Measurements from ENCODE around the gene TGFBR3L.
A peak's percentile ranks its signal among the peaks of the same experiment; 100 is the strongest.

The TGFBR3L gene

GRCh38 chr19:7904074-7905020 lies 10.3 kb upstream of the TGFBR3L start:
- H3K4me1 ChIP-seq (ENCODE audit: control insufficient read depth in 2 of 2, insufficient read depth in 2 of 2, low read length in 2 of 2): peaks cover 16 to 19% of the 10 kb centered on the region in 2 donors
- H3K9me3 ChIP-seq (ENCODE audit: control insufficient read depth in 2 of 2, low read length in 2 of 2): no peaks in the 10 kb centered on the region
- H3K4me3 ChIP-seq (ENCODE audit: low read length in 2 of 2): peak overlapping the region; percentile 84 to 92
- peaks cover 0 to 3% of the 10 kb centered on the region in 2 donors for H3K36me3 ChIP-seq (ENCODE audit: control insufficient read depth in 2 of 2, insufficient read depth in 2 of 2, low read length in 2 of 2)
- H3K27ac ChIP-seq (ENCODE audit: low read depth in 2 of 2, low read length in 2 of 2): peak overlapping the region; percentile 84 to 86
- peak overlapping the region; percentile 81 to 96 for H3K9ac ChIP-seq (ENCODE audit: low read depth in 1 of 2, low read length in 2 of 2)
- H3K27me3 ChIP-seq (ENCODE audit: control insufficient read depth in 2 of 2, insufficient read depth in 2 of 2, low read length in 2 of 2): no peaks in the 10 kb centered on the region

DNA sequence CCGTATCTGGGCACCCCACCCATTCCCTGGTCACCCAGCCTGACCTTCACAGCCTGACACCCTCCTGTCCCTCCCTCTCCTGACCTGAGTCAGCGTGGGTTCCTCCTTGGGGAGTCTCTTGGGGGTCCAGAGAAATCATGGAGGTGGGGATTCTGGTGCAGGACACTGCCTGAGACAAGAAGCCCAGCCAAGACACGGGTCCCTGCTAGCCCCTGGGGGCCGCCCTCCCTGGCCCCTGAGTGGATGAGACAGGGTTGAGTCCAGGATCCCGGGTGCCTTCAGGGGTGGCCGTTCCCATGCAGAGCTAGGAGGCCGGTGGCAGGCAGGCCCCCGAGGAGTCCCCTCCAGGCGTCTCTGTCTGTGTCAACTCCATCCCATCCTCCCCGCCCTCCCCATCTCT lies 9.4 kb upstream of the TGFBR3L start:
- H3K4me1 ChIP-seq (ENCODE audit: control insufficient read depth in 2 of 2, insufficient read depth in 2 of 2, low read length in 2 of 2): peaks cover 16 to 19% of the 10 kb centered on the region in 2 donors
- H3K9me3 ChIP-seq (ENCODE audit: control insufficient read depth in 2 of 2, low read length in 2 of 2): no peaks in the 10 kb centered on the region
- H3K9ac ChIP-seq (ENCODE audit: low read depth in 1 of 2, low read length in 2 of 2): no peak overlapping the region
- H3K27me3 ChIP-seq (ENCODE audit: control insufficient read depth in 2 of 2, insufficient read depth in 2 of 2, low read length in 2 of 2): no peaks in the 10 kb centered on the region
- H3K36me3 ChIP-seq (ENCODE audit: control insufficient read depth in 2 of 2, insufficient read depth in 2 of 2, low read length in 2 of 2): peaks cover 3 to 8% of the 10 kb centered on the region in 2 donors
- H3K27ac ChIP-seq (ENCODE audit: low read depth in 2 of 2, low read length in 2 of 2): no peak overlapping the region
- H3K4me3 ChIP-seq (ENCODE audit: low read length in 2 of 2): peak overlapping the region in 1 of 2 donors; percentile 92

GRCh38 chr19:7905859-7906258 lies 8.8 kb upstream of the TGFBR3L start:
- Histone ChIP-seq H3K9ac (ENCODE audit: low read depth in 1 of 2, low read length in 2 of 2) (no peak overlapping the region), H3K27ac (ENCODE audit: low read depth in 2 of 2, low read length in 2 of 2) (no peak overlapping the region), H3K4me3 (ENCODE audit: low read length in 2 of 2) (no peak overlapping the region), H3K36me3 (ENCODE audit: control insufficient read depth in 2 of 2, insufficient read depth in 2 of 2, low read length in 2 of 2) (peaks cover 9 to 14% of the 10 kb centered on the region in 2 donors), H3K9me3 (ENCODE audit: control insufficient read depth in 2 of 2, low read length in 2 of 2) (no peaks in the 10 kb centered on the region), H3K27me3 (ENCODE audit: control insufficient read depth in 2 of 2, insufficient read depth in 2 of 2, low read length in 2 of 2) (no peaks in the 10 kb centered on the region), H3K4me1 (ENCODE audit: control insufficient read depth in 2 of 2, insufficient read depth in 2 of 2, low read length in 2 of 2) (peaks cover 16 to 19% of the 10 kb centered on the region in 2 donors)

GRCh38 chr19:7907122-7907521 lies 7.5 kb upstream of the TGFBR3L start:
- Histone ChIP-seq H3K36me3 (ENCODE audit: control insufficient read depth in 2 of 2, insufficient read depth in 2 of 2, low read length in 2 of 2) (peaks cover 19 to 24% of the 10 kb centered on the region in 2 donors), H3K9me3 (ENCODE audit: control insufficient read depth in 2 of 2, low read length in 2 of 2) (no peaks in the 10 kb centered on the region), H3K9ac (ENCODE audit: low read depth in 1 of 2, low read length in 2 of 2) (no peak overlapping the region), H3K4me1 (ENCODE audit: control insufficient read depth in 2 of 2, insufficient read depth in 2 of 2, low read length in 2 of 2) (peaks cover 16 to 19% of the 10 kb centered on the region in 2 donors), H3K27ac (ENCODE audit: low read depth in 2 of 2, low read length in 2 of 2) (no peak overlapping the region), H3K4me3 (ENCODE audit: low read length in 2 of 2) (no peak overlapping the region), H3K27me3 (ENCODE audit: control insufficient read depth in 2 of 2, insufficient read depth in 2 of 2, low read length in 2 of 2) (no peaks in the 10 kb centered on the region)

- H3K36me3 ChIP-seq (ENCODE audit: control insufficient read depth in 2 of 2, insufficient read depth in 2 of 2, low read length in 2 of 2): peaks cover 20 to 26% of the 10 kb centered on the region in 2 donors
- H3K27me3 ChIP-seq (ENCODE audit: control insufficient read depth in 2 of 2, insufficient read depth in 2 of 2, low read length in 2 of 2): no peaks in the 10 kb centered on the region
- no peak overlapping the region for H3K4me3 ChIP-seq (ENCODE audit: low read length in 2 of 2)
- no peak overlapping the region for H3K27ac ChIP-seq (ENCODE audit: low read depth in 2 of 2, low read length in 2 of 2)
- no peak overlapping the region for H3K9ac ChIP-seq (ENCODE audit: low read depth in 1 of 2, low read length in 2 of 2)
- H3K4me1 ChIP-seq (ENCODE audit: control insufficient read depth in 2 of 2, insufficient read depth in 2 of 2, low read length in 2 of 2): peaks cover 16 to 17% of the 10 kb centered on the region in 2 donors
- H3K9me3 ChIP-seq (ENCODE audit: control insufficient read depth in 2 of 2, low read length in 2 of 2): no peaks in the 10 kb centered on the region
Measured at GRCh38 chr19:7907544-7907943, 7.1 kb upstream of the TGFBR3L start.

DNA sequence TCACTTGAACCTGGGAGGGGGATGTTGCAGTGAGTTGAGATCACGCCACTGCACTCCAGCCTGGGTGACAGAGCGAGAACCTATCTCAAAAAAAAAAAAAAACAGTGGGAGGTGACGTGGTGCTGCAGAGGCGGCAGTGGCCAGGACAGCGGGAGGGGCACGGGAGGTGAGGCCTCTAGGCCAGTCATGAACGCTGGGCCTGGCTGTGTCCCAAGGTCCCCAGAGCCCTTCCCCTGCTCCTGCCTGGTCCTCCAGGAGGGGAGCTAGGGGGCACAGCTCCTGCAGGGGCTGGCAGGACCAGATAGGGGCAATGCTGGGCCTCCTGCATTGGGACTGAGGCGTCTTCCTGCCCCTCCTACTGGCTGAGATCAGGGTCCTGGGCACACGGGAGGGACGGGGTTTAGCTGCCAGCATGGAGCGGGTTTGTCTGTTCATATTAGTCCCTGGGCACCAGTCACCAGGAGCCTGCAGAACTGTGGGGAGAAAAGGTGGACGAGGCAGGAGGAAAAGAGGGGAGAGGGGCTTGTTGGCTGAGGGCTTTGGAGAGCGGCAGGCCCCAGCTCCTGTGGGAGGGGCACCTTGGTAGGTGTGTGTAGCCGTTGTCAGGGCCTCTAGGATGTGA lies 6.4 kb upstream of the TGFBR3L start:
- no peak overlapping the region for H3K4me3 ChIP-seq (ENCODE audit: low read length in 2 of 2)
- H3K4me1 ChIP-seq (ENCODE audit: control insufficient read depth in 2 of 2, insufficient read depth in 2 of 2, low read length in 2 of 2): peaks cover 10 to 11% of the 10 kb centered on the region in 2 donors
- no peaks in the 10 kb centered on the region for H3K27me3 ChIP-seq (ENCODE audit: control insufficient read depth in 2 of 2, insufficient read depth in 2 of 2, low read length in 2 of 2)
- H3K9me3 ChIP-seq (ENCODE audit: control insufficient read depth in 2 of 2, low read length in 2 of 2): no peaks in the 10 kb centered on the region
- peaks cover 24 to 30% of the 10 kb centered on the region in 2 donors for H3K36me3 ChIP-seq (ENCODE audit: control insufficient read depth in 2 of 2, insufficient read depth in 2 of 2, low read length in 2 of 2)
- no peak overlapping the region for H3K27ac ChIP-seq (ENCODE audit: low read depth in 2 of 2, low read length in 2 of 2)
- no peak overlapping the region for H3K9ac ChIP-seq (ENCODE audit: low read depth in 1 of 2, low read length in 2 of 2)

DNA sequence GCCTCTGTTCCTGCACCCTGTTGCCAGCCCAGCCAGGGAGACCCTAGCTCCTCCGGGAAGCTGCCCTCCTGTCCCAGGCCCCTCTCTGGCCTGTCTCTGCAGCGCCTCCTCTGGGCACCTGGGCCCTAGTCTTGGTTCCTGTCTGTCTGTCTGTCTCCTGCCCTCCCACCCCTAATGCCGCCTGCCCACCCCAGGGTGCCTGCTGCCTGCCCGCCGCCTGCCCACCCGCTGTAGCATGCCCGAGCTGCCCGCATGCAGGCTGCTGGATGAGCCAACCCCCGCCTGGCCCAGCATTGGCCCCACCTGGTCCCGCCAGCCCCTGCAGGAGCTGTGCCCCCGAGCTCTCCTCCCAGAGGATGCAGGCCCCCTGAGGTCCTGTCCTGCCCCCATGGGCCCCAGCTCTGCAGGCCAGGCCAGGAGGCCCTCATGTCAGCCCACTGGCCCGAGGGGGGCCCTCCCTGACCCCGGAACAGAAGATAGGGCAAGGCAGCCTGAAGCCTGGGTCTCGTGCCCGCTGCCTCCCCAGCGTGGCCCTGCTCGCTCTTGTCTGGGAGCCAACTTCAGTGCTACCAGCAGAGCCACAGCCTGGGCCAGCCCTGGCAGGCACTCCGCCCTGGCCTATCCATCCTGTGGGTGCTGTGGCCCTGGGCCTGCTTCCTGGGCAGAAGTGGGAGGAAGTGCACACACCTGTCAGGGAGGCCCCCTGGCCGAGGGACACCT lies 5.7 kb upstream of the TGFBR3L start:
- Histone ChIP-seq H3K36me3 (ENCODE audit: control insufficient read depth in 2 of 2, insufficient read depth in 2 of 2, low read length in 2 of 2) (peaks cover 24 to 30% of the 10 kb centered on the region in 2 donors), H3K4me3 (ENCODE audit: low read length in 2 of 2) (no peak overlapping the region), H3K9ac (ENCODE audit: low read depth in 1 of 2, low read length in 2 of 2) (no peak overlapping the region), H3K27ac (ENCODE audit: low read depth in 2 of 2, low read length in 2 of 2) (no peak overlapping the region), H3K9me3 (ENCODE audit: control insufficient read depth in 2 of 2, low read length in 2 of 2) (no peaks in the 10 kb centered on the region), H3K27me3 (ENCODE audit: control insufficient read depth in 2 of 2, insufficient read depth in 2 of 2, low read length in 2 of 2) (no peaks in the 10 kb centered on the region), H3K4me1 (ENCODE audit: control insufficient read depth in 2 of 2, insufficient read depth in 2 of 2, low read length in 2 of 2) (peaks cover 9 to 11% of the 10 kb centered on the region in 2 donors)

- H3K27ac ChIP-seq (ENCODE audit: low read depth in 2 of 2, low read length in 2 of 2): no peak overlapping the region
- peaks cover 7% of the 10 kb centered on the region in 2 donors for H3K4me1 ChIP-seq (ENCODE audit: control insufficient read depth in 2 of 2, insufficient read depth in 2 of 2, low read length in 2 of 2)
- H3K9me3 ChIP-seq (ENCODE audit: control insufficient read depth in 2 of 2, low read length in 2 of 2): no peaks in the 10 kb centered on the region
- no peak overlapping the region for H3K9ac ChIP-seq (ENCODE audit: low read depth in 1 of 2, low read length in 2 of 2)
- peaks cover 24 to 30% of the 10 kb centered on the region in 2 donors for H3K36me3 ChIP-seq (ENCODE audit: control insufficient read depth in 2 of 2, insufficient read depth in 2 of 2, low read length in 2 of 2)
- peaks cover 1 to 2% of the 10 kb centered on the region in 2 donors for H3K27me3 ChIP-seq (ENCODE audit: control insufficient read depth in 2 of 2, insufficient read depth in 2 of 2, low read length in 2 of 2)
- no peak overlapping the region for H3K4me3 ChIP-seq (ENCODE audit: low read length in 2 of 2)
Measured at GRCh38 chr19:7909471-7910067, 5.1 kb upstream of the TGFBR3L start.

DNA sequence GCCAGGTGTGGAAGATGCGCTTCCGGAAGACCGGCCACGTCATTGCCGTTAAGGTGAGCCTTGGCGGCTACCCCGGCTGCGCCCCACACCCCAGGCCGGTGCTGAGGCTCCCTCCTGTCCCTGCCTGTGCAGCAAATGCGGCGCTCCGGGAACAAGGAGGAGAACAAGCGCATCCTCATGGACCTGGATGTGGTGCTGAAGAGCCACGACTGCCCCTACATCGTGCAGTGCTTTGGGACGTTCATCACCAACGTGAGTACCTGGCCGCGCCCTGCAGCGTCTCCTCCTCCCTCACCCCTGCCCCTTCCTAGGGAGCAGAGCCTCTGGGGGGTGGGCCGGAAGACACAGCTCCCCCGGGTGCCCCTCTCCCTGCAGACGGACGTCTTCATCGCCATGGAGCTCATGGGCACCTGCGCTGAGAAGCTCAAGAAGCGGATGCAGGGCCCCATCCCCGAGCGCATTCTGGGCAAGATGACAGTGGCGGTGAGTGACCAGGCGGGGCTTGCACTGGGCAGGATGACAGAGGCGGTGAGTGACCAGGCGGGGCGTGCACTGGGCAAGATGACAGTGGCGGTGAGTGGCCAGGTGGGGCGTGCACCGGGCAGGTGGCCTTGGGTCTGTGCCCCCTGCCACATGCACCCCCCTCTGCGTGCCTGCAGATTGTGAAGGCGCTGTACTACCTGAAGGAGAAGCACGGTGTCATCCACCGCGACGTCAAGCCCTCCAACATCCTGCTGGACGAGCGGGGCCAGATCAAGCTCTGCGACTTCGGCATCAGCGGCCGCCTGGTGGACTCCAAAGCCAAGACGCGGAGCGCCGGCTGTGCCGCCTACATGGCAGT lies 4.1 kb upstream of the TGFBR3L start:
- Histone ChIP-seq H3K27me3 (ENCODE audit: control insufficient read depth in 2 of 2, insufficient read depth in 2 of 2, low read length in 2 of 2) (peaks cover 7 to 8% of the 10 kb centered on the region in 2 donors), H3K9ac (ENCODE audit: low read depth in 1 of 2, low read length in 2 of 2) (no peak overlapping the region), H3K4me3 (ENCODE audit: low read length in 2 of 2) (no peak overlapping the region), H3K4me1 (ENCODE audit: control insufficient read depth in 2 of 2, insufficient read depth in 2 of 2, low read length in 2 of 2) (no peaks in the 10 kb centered on the region), H3K36me3 (ENCODE audit: control insufficient read depth in 2 of 2, insufficient read depth in 2 of 2, low read length in 2 of 2) (peaks cover 24 to 30% of the 10 kb centered on the region in 2 donors), H3K9me3 (ENCODE audit: control insufficient read depth in 2 of 2, low read length in 2 of 2) (no peaks in the 10 kb centered on the region), H3K27ac (ENCODE audit: low read depth in 2 of 2, low read length in 2 of 2) (no peak overlapping the region)

Measured in mucosa of rectum (tissue), 2 donors.